NT2/D1 (cell line): ENCODE results near the gene TSSC4.

Experiments used
- SUZ12 ChIP-seq: IDR thresholded peaks from 2 replicates; pipeline ENCODE4 v1.6.1; 2011; ENCODE audit not compliant: insufficient read length, insufficient read depth; ENCODE audit errors: extremely low read depth
- YY1 ChIP-seq: IDR thresholded peaks from 2 replicates; pipeline ENCODE4 v1.6.1; 2011; ENCODE audit not compliant: insufficient read length, insufficient read depth
- ZNF274 ChIP-seq: IDR thresholded peaks from 2 replicates; pipeline ENCODE4 v1.6.1; 2011; ENCODE audit warnings: mild to moderate bottlenecking, low read depth, low read length

DNA sequence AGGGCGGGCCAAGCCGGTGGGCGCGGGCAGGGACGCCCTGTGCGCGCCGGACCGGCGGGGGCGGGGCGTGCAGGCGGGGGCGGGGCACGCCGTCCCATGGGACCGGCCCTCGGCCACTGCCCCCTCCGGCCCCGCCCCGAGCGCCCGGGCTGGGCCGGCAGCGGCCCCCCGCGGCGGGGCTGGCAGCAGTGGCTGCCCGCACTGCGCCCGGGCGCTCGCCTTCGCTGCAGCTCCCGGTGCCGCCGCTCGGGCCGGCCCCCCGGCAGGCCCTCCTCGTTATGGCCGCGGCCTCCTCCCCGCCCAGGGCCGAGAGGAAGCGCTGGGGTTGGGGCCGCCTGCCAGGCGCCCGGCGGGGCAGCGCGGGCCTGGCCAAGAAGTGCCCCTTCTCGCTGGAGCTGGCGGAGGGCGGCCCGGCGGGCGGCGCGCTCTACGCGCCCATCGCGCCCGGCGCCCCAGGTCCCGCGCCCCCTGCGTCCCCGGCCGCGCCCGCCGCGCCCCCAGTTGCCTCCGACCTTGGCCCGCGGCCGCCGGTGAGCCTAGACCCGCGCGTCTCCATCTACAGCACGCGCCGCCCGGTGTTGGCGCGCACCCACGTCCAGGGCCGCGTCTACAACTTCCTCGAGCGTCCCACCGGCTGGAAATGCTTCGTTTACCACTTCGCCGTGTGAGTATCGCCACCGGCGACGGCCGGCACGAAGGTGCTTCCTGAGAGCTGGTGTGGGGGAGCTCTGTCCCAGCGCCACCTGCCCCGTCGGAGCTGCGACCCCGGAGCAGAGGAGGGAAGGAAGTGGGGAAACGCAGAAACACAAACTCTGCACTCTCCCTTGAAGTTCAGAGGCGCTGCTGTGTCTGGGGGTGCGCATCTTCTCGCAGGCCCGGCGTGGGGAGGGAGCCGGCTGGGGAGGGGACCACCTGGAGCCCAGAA is 44.5 kb downstream of the TSSC4 start, which contains the start of gene KCNQ1:
- TF ChIP-seq SUZ12 (no peak), ZNF274 (no peak), YY1 (no peak)
